ENCODE results near the gene RSF1.
"Not testable (repeated sequence)": the region's sequence is repeated elsewhere in the genome, so short reads cannot be mapped to it uniquely, and the experiment has no call there.

The RSF1 gene, protein sequence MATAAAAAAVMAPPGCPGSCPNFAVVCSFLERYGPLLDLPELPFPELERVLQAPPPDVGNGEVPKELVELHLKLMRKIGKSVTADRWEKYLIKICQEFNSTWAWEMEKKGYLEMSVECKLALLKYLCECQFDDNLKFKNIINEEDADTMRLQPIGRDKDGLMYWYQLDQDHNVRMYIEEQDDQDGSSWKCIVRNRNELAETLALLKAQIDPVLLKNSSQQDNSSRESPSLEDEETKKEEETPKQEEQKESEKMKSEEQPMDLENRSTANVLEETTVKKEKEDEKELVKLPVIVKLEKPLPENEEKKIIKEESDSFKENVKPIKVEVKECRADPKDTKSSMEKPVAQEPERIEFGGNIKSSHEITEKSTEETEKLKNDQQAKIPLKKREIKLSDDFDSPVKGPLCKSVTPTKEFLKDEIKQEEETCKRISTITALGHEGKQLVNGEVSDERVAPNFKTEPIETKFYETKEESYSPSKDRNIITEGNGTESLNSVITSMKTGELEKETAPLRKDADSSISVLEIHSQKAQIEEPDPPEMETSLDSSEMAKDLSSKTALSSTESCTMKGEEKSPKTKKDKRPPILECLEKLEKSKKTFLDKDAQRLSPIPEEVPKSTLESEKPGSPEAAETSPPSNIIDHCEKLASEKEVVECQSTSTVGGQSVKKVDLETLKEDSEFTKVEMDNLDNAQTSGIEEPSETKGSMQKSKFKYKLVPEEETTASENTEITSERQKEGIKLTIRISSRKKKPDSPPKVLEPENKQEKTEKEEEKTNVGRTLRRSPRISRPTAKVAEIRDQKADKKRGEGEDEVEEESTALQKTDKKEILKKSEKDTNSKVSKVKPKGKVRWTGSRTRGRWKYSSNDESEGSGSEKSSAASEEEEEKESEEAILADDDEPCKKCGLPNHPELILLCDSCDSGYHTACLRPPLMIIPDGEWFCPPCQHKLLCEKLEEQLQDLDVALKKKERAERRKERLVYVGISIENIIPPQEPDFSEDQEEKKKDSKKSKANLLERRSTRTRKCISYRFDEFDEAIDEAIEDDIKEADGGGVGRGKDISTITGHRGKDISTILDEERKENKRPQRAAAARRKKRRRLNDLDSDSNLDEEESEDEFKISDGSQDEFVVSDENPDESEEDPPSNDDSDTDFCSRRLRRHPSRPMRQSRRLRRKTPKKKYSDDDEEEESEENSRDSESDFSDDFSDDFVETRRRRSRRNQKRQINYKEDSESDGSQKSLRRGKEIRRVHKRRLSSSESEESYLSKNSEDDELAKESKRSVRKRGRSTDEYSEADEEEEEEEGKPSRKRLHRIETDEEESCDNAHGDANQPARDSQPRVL (N-terminal part only)

DNA sequence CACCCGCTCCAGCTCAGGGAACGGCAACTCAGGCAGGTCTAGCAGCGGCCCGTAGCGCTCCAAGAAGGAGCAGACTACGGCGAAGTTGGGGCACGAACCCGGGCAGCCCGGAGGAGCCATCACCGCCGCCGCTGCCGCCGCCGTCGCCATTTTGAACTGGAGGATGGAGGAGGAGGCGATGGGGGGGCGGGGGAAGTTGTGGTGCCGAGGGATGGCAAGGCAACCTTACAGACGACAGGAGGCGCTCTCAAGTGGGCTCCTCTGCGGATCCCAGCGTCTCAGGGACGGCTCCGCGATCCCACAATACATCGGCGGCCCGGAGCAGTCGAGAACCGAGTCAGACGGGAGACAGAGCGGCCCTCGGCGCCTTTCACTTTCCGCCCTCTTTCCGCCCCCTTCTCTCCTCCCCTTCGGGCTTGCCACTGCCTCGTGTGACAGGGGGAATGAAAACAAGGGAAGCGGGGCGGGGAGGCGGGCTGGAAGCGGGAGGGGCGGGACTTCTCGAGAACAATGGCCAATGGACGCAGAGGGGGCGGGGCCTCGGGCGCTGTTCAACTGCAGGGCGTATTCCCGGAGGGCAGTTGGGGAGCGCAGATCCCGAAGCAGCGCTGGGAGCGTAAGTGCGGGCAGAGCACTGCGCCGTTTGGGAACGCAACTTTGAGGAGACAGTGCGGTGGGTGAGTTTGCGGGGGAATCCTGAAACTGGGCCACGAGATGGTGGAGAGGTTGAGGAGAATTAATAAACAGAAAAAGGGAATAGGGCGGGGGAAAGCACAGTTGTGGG lies at the start of gene RSF1, which contains the start of gene AAMDC:
TSS of gene RSF1 (minus strand) at position 158 of the 784 bp plus-strand sequence. CDS start at position 150, 8 bp downstream.
TSS of gene AAMDC (plus strand) at position 580 of the 784 bp plus-strand sequence. CDS start 21,353 bp downstream, outside the sequence.
- peak; percentile 99 for DNase-seq

DNA sequence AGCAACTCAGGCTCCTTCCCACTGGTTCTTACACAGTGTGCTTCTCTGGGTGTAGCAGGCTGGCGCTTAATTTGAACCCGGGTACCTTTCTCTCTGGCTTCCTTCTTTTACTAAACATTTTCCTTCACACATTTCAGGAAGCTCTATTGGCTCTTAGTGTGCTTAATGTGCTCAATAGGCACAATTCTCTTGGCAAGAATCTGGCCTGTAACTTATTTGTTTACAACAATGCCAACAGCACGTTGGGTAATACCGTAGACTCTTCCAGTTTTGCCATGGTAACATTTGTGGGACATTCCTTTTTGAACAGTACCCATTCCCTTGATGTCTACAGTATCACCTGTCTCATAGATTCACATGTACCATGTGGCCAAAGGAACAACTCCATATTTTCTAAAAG lies 48.2 kb upstream of the RSF1 start:
- DNase-seq: no peak

DNA sequence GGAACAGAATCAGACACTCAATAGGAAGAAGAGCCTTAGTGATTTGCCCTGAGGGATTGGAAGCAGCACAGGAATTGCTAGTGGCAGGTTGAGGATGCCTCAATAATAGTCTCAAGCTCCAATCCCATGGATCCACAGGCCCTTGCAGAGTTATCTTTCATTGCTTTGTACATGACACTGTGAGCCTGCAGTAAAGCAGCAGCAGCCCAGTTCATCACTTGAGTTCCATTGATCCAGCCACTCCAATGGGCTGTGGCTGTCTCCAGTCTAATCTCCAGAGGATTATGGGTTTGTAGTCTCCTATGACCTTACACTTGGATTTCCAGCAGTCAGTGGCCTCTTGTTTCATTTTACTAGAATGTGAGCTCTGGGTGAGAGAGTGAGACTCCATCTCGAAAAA lies 45.8 kb upstream of the RSF1 start:
- DNase-seq: no peak

DNA sequence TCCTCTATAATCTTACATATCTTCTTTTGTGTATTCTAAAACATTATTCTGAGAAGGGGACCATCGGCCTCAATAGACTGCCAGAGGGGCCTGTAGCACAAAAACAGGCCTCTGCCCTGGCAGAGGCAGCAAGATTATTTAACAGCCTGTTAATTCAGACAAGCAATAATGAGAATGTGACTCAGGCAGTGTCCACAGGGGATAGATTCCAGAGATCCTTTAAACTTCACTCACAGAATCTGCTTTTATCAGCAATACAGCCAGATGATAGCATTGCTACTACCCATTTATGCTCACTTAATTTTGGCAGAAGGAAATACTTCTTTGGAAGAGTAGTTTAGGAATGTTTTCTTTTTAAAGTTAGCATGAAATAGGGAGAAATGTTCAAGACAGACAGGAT lies 45.3 kb upstream of the RSF1 start:
- no peak for DNase-seq

DNA sequence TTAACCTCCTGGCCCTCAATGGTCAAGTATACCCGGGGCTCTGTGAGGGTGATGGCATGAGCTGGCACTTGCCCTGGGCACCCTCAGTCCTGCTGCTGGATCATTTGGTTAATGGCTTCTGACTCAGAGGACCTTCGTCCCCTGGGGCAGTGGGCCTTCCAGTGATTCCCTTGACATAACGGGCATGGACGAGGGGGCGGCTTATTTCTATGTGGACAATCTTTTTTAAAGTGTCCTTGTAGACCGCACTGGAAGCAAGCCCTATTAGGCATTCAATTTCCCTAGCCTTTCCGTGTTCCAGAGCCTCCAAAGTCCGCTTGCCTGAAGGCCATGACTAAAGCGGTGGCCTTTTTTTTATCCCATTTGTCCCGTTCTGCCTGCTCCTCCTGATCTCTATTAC lies 40.9 kb upstream of the RSF1 start:
- not testable (repeated sequence) for DNase-seq

DNA sequence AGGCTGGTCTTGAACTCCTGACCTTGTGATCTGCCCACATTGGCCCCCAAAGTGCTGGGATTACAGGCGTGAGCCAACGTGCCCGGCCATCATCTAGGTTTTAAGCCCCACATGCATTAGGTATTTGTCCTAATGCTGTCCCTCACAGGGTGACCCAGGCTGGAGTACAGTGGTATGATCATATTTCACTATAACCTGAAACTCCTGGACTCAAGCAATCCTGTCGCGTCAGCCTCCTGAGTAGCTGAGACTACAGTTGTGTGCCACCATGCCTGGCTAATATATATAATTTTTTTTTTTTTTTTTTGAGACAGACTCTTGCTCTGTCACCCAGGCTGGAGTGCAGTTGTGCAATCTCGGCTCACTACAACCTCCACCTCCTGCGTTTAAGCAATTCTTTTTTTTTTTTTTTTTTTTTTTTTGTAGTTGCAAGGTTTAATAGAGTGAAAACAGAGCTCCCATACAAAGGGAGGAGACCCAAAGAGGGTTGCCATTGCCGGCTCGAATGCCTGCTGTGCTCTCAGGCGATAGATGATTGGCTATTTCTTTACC lies 37.5 kb upstream of the RSF1 start:
- not testable (repeated sequence) for DNase-seq

DNA sequence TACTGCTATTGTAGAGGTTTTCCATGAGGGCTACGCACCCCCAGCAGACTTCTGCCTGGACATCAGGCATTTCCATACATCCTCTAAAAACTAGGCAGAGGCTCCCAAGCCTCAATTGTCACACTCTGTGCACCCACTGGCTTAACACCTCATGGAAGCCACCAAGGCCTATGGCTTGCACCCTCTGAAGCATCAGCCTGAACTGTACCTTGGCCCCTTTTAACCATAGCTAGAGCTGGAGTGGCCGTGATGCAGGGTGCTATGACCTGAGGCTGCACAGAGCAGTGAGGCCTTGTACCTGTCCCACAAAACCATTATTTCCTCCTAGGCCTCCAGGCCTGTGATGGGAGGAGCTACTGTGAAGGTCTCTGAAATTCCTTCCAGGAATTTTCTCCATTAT lies 34.3 kb upstream of the RSF1 start:
- DNase-seq: no peak

DNA sequence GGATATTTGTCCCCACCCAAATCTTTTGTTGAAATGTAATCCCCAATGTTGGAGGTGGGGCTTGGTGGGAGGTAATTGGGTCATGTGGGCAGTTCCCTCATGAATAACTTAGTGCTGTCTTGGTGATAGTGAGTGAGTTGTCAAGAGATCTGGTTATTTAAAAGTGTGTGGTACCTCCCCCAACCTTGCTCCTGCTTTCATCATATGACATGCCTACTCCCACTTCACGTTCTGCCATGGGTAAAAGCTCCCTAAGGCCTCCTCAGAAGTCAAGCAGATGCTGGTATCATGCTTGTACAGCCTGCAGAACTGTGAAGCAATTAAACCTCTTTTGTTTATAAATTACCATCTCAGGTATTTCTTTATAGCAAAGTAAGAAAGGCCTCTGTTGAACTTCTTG lies 31.0 kb upstream of the RSF1 start:
- DNase-seq: no peak

DNA sequence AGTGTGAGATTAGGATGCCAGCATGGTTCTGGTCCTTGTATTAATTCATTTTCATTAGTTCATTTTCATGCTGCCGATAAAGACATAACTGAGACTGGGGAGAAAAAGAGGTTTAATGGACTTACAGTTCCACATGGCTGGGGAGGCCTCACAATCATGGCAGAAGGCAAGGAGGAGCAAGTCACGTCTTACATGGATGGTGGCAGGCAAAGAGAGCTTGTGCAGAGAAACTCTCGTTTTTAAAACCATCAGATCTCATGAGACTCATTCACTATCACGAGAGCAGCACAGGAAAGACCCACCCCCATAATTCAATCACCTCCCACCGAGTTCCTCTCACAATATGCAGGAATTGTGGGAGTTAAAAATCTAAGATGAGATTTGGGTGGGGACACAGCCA lies 23.2 kb upstream of the RSF1 start:
- DNase-seq: not testable (repeated sequence)

DNA sequence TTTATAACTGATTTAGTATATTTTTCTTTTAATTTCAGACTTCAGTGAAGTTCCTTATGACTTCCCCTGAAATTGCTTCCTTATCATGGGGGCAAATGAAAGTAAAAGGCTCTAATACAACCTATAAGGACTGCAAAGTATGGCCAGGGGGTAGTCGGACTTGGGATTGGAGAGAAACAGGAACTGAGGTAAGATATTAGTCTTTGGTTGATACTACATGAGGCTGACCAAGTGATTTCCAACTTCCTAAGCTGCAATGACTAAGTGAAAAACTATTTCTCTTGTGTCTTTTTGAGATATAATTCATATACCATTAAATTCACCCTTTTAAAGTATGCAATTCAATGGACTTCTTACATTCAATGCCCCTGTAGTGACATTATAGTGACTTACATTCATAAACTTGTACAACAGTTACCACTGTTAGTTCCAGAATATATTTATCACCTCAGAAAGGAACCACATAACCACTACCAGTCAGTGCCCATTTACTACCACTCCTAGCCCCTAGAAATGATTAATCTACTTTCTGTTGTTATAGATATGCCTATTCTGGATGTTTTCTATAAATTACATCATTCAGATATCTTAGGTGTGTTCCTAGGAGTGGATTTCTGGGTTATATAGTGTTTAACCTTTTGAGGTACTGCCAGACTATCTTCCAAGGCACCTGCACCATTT lies 22.1 kb upstream of the RSF1 start:
- no peak for DNase-seq

DNA sequence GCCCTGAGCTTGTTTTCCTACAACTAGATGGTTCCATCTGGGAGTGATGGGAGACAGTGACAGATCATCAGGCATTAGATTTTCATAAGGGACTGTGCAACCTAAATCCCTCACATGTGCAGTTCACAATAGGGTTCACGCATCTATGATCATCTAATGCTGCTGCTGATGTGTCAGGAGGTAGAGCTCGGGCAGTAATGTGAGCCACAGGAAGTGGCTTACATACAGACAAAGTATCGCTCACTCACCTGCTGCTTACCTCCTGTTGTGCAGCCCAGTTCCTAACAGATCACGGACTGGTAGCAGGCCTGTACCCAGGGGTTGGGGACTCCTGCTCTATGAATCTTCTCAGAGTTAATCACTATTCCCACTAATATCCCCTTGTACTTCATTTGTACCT lies 12.8 kb upstream of the RSF1 start:
- no peak for DNase-seq

DNA sequence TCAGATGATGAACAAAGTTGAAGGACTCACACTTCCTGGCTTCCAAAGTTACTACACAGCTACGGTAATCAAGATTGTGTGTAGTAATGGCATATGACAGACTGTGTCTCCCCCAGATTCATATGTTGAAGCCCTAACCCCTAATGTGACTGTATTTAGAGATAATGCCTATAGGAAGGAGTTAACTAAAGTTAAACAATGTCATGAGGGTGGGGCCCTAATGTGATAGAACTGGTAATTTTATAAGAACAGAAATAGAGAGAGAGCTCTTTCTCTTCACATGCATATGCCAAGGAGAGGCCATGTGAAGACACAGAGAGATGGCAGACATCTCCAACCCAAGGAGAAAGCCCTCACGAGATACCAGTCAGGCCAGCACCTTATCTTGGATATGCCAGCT lies 8.4 kb upstream of the RSF1 start:
- no peak for DNase-seq

DNA sequence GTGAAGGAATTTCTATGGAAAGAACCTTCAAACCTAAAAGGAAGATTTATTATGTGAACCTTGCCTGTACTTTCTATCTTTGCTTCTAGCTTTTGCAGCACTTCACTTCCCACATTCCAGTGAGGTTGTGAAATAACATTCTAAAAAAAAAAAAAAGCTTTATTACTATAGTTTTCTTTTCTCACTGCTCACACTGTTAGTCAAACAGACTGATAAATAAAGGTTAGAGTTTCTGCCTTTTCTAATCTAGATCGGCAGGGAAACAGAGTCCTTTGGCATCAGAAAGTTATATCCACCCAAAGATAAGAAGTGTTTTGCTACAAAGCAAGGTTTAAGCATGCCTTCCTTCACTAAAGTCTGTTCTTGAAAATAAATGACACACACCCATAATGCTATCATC lies 3.3 kb upstream of the RSF1 start:
- DNase-seq: no peak

DNA sequence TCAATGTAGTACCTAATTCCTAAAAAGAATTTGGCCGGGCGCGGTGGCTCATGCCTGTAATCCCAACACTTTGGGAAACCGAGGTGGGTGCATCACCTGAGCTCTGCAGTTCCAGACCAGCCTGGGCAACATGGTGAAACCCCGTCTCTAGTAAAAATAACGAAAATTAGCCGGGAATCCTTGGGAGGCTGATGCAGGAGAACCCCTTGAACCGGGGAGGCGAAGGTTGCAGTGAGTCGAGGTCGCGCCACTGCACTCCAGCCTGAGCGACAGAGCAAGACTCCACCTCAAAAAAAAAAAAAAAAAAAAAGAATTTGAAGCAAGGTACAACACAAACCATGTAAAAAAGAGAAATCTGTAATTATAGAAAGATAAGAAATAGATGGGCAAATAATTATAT lies 1.6 kb upstream of the RSF1 start:
- DNase-seq: not testable (repeated sequence)

DNA sequence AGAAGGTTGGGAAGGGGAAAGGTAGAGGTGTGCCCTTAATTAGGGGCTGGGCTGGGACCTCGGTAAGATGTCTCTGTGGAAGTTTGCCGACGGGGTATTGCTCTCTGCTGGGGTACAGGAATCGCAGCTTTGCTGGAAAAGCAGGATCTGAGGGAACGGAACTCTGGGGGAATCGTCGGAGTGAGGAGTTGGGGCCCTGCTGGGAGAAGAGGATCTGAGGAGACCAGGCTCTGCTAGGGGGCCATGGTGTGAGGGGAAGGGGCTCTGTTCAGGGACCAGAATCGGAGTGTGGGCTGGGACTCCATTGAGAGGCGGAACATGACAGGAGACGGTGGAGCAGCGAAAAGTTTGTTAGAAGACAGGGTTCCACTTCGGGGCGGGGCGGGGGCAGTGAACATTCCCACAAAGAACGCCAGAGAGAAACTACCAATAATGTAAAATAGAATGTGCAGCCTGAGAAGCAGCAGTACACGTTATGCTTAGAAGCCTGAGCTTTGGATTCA lies 878 bp upstream of the RSF1 start:
- DNase-seq: peak; percentile 63

DNA sequence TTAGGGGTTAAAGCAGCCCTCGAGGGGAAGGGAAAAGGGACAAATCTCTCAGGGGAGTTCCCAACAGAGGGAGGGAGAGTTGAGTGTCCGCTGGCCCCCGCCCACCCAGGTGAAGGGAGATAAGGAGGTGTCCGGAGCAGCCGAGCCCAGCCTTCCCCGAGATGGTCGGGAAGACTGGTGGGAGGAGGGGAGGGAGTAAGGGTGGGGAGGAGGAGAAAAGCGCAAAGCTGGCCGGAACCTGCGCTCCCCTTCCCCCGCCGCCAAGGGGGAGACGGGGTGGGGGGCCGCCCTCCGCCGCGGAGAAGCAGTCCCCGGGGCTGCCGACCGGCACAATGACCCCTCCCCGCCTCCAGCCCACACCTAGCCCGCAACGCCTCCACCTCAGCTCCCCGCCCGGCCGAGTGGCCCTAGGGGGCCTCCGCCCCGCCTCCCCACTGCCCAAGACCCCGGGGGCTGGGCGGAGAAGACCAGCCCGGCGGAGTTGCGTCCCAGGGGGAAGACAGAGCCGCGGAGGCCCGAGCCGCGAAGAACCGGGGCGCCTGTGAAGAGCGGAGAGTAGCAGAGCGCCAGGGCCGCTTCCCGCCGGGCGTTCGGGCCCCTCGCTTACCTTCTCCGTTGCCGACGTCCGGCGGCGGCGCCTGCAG lies 479 bp downstream of the RSF1 start:
- peak; percentile 74 for DNase-seq

DNA sequence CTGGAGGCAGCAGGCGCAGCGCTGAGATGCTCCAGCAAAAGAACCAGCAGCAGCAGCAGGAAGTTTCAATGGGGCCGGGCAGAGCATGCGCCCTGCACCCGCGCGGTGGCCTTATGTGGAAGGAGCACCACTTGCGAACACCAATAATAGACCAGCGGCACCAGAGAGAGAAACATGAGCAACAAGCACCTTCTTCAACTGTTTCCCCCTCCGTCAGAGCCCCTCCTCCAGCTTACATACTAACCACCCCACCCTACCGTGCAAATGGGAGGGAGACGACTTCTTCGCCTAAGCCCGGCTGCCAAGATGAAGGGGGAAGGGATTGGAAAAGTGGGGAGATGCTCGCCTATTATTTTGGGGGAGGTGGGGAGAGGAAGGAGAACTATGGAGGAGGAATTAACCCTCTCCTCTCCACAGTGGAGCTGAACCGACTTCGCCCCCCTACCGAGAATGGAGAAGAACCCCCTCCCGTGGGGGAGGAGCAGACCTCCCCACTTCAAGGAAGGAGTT lies 1.1 kb downstream of the RSF1 start:
- DNase-seq: peak; percentile 92

DNA sequence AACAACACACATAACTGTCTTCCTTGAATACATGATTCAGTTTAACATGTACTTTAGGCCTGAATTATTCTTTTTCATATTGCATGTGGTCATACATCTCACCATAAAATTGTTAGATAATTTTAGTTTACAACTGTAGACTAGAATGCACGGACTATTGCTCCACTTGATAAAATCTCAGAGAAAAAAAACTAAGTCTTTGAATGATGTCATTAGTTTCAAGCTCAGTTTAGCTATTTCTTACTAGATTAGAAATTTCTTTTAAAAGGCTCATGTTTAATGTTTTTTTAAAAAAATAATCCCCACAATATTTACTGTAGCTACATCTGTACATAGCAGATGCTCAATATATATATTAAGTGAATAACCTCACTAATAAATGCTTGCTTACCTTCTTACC lies 5.1 kb downstream of the RSF1 start:
- no peak for DNase-seq

DNA sequence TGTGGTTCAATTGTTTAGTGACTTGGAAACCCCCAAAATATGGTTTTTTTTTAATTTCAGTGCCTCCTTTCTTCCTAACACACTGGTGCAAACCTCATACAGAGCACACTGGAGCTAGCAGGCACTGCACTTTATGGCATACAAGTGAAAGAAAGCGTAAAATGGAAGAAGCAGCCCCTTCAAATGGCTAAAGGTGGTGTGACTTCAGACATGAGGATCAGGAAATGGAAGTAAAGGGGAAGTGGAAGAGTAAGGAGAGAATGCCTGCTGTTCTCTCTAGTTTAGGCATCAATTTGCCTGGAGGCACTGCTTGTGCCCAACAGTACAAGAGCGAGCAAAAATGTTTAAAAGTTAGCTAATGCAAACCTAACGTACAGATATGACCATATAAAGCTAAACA lies 5.7 kb downstream of the RSF1 start:
- no peak for DNase-seq

DNA sequence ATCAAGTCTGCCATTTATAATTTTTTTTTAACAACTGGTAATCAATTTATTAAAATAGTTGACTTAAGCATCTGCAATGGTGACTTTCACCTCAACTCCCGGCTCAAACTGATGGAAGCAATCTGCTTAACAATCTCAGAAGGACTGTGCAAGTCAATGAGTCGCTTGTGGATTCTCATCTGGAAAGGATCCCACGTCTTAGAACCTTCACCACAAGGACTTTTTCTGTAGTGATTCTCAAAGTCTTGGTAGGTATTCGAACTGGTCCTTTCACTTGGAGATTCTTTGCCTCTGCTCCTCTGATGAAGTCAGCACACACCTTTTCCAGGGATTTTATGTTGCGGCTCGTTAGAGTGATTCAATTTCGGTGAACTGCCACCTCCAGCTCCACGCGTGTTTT lies 7.3 kb downstream of the RSF1 start:
- no peak for DNase-seq

Measured in right hindlimb (tissue), 1 donor.